M059J (cell line): ENCODE measurements around the gene MAVS. TPM values are rescaled to one million over a fixed set of nuclear protein-coding genes. Genes with fewer than 3 reads are reported as not detected.
"Not testable (repeated sequence)": the region's sequence is repeated elsewhere in the genome, so short reads cannot be mapped to it uniquely, and the experiment has no call there.

ENCODE experiments used
- DNase-seq: peaks from one replicate; pipeline ENCODE4 v3.0.0-alpha.2; 2012; ENCODE audit warnings: low read depth
- total RNA-seq: library from RNA; depleted of rRNA; stranded (reverse); fragments of >200 nt; shearing (Covaris generic); gene quantifications from 2 replicates; pipeline ENCODE4 v1.2.3, GENCODE V29; 2014; rRNA removed

Gene MAVS
- total RNA-seq, 1 experiment from 2014 or later = 39.5 TPM

- not testable (repeated sequence) for DNase-seq
These were observed 60.4 kb downstream of the MAVS start for GRCh38 chr20:3906744-3907721.

DNA sequence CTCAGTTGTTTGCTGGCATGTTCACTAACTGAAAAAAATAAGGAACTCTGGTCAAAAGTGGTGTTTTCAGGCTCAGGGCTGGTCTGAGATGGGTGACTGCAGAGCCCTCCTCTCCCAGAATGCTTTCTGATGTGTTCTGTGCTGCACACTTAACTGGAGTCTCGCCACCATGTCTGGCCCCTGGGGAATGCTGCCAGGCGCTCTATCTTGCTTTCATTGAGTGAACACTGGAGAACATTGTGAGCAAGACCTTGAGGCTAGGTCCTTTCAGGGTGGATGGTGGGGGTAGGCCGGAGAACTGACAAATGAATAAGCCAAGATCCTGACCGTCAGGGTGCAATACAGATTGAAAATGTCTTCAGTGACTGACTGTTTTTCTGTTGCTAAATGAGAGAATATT is 62.0 kb downstream of the MAVS start:
- no peak for DNase-seq

- DNase-seq = no peak
These were observed 63.3 kb downstream of the MAVS start for GRCh38 chr20:3909952-3910366.

- no peak for DNase-seq
These were observed 64.2 kb downstream of the MAVS start for GRCh38 chr20:3910853-3911252.

DNA sequence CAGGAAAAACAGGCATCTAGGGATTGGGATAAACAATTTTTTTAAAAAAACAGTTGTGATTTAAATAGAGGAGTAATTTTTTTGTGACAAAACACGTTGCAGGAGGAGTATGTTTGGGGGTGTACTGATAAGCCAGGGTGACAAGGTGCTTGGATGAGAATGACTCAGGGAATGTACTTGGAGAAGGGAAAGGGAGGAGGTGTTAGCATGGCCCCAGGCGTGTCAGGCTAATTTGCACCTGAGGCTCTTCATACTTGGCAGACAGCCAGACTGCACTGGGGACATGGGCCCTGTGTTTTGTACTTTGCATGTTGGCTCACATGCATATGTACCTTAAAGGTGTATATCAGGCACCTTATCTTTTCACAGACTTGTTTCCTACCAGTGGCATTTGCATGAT is 65.3 kb downstream of the MAVS start:
- no peak for DNase-seq

GRCh38 chr20:3914446-3914845 is 67.8 kb downstream of the MAVS start:
- DNase-seq = no peak

- DNase-seq = no peak
These were observed 69.1 kb downstream of the MAVS start for GRCh38 chr20:3915691-3916090.

- DNase-seq = no peak
These were observed 69.7 kb downstream of the MAVS start for GRCh38 chr20:3916364-3916763.

- DNase-seq = no peak
These were observed 72.7 kb downstream of the MAVS start for GRCh38 chr20:3919352-3919751.

DNA sequence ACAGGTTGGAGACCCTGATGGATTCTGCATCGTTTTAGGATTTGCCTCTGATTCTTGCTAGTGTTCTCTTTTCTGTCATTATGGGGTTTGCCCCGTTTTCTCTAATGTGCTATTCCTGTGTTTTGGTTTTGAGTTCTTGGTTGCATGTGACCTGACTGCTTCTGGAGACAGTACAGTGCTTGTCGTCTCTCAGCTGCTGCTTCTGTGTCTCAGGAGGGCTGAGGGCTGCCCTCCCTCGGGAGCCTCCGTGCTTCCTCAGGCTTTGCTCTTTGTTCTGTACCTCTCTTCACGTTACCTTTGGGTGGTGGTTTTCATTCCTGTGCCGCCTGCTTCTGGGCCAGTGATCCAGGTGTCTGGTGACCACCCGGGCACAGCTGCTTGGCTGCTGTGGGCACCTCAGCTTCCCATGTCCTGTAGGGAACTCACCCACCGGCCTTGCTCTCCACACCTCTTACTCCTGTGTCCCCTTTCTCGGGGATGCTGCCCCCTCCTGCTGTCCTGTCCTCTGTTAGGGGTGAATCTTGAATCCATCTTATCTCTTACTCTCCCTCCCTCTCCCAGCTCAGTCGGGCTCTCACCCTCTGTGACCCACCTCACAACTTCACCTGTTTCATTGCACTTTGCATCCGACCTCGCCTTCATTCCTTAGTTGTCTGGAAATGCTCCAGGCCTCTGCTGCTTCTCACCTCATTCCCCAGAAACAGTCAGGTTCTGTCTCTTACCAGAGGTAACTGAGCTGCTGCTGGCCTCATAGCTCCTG is 75.8 kb downstream of the MAVS start:
- DNase-seq = no peak

GRCh38 chr20:3922983-3923339 is 76.3 kb downstream of the MAVS start:
- no peak for DNase-seq

DNA sequence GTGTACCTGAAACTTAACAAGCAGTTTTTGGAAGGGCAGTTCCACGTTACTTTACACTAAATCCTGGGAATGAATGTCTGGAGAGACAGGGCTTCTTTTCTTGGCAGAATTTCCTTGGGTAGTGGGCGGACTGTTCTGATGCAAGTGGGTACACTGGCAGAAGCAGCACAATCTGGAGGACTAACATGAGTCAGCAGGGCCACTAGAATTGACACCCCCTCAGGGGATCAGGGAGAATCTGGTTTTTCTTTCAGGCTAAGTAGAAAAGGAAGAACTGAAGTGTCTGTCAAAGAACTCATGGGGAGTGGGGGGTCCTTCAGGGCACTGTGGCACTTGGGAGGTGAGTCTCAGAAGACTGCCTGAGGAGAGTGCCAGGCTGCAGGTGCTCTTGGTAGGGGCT is 77.2 kb downstream of the MAVS start:
- peak; percentile 70 for DNase-seq

DNA sequence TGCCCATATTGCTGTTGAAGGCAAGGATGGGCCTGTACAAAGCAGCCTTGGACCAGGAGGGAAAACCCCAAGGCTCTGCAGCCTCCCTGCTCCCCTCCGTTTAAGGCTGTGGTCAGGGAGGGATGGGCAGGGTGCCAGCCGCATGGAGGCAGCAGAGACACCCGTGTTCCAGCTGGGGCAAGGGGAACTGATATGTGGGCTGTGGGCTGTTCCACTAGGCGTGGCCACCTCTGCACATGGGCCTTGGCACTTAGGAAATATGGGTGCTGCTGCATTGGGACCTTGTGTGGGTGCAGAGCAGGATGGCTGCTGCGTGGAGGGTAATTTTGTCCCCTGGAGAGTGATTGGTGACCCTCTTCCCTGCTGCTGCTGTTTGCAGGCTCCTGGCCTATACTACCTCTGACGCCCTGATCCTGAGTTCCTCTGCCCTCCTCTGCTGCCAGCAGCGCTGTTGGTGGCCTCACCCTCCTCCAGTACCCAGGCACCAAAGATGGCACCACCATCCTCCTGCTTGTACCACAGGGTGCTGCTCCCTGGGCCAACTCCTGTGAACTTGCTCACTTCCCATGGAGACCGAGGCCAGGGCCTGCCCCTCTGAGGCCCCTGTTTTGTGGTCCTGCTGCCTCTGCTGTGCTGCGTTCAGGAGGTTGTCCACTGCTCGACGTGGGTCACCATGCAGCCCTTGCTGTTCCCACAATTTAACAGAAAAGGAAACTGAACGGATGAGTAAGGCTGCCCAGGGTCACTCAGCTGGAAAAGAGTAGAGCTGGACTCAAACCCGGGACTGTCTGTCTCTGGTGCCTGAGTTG is 77.9 kb downstream of the MAVS start:
- DNase-seq = no peak

- no peak for DNase-seq
These were observed 78.6 kb downstream of the MAVS start for GRCh38 chr20:3925113-3925695.

Other genes with a start within 250 kb of the MAVS start
- gene GFRA4, start 183.4 kb upstream of the MAVS start, total RNA-seq = not detected in 2 replicates
- 0.15 and 0.25 TPM in 2 replicates for gene ADAM33, start 164.8 kb upstream of the MAVS start, total RNA-seq
- gene SIGLEC1, start 134.2 kb upstream of the MAVS start, total RNA-seq = not detected in 2 replicates
- 0.05 TPM in 1 of 2 replicates, not detected in the other for gene HSPA12B, start 114.1 kb upstream of the MAVS start, total RNA-seq
- 26.8 and 39.1 TPM in 2 replicates for gene ADISSP, start 79.1 kb upstream of the MAVS start, total RNA-seq
- 0.27 and 0.34 TPM in 2 replicates for gene SPEF1, start 65.4 kb upstream of the MAVS start, total RNA-seq
- 80.2 and 161 TPM in 2 replicates for gene CENPB, start 60.1 kb upstream of the MAVS start, total RNA-seq
- 67.5 and 104 TPM in 2 replicates for gene CDC25B, start 50.5 kb upstream of the MAVS start, total RNA-seq
- 35.7 and 41.4 TPM in 2 replicates for gene AP5S1, start 26.3 kb upstream of the MAVS start, total RNA-seq
- 67.6 and 81.8 TPM in 2 replicates for gene PANK2, start 42.6 kb downstream of the MAVS start, total RNA-seq
- 21.3 and 41.6 TPM in 2 replicates for gene RNF24, start 168.7 kb downstream of the MAVS start, total RNA-seq